ENCODE results near the gene MLXIP.

DNA sequence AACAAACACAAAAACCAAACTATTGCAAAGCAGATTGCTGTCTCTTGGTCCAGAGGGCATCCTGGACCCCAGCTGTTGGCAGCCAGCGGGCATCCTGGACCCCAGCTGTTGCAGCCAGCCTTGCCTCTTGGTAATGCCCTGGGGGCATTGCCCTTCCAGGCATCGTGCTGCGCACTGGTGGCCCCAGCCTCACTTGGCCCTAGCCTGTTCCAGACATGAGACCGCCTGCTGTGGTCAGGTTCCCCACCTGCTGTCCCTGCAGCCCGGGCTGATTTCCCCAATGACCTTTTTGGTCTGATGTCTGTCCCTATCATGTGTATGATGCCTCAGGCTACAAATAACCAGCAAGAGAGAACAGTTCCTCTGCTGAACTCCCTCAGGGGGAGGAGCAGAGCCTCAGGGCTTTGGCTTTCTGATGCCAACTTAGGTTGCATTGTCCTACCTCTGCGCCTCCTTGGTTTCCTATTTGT is 20.8 kb downstream of the MLXIP start:
- TF ChIP-seq, protein P1, sequence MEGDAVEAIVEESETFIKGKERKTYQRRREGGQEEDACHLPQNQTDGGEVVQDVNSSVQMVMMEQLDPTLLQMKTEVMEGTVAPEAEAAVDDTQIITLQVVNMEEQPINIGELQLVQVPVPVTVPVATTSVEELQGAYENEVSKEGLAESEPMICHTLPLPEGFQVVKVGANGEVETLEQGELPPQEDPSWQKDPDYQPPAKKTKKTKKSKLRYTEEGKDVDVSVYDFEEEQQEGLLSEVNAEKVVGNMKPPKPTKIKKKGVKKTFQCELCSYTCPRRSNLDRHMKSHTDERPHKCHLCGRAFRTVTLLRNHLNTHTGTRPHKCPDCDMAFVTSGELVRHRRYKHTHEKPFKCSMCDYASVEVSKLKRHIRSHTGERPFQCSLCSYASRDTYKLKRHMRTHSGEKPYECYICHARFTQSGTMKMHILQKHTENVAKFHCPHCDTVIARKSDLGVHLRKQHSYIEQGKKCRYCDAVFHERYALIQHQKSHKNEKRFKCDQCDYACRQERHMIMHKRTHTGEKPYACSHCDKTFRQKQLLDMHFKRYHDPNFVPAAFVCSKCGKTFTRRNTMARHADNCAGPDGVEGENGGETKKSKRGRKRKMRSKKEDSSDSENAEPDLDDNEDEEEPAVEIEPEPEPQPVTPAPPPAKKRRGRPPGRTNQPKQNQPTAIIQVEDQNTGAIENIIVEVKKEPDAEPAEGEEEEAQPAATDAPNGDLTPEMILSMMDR (conservative IDR thresholded peaks at IDR 0.05; ENCODE audit: low read depth in 2 of 2): no peak
- no peak for TF ChIP-seq ZNF331 (CRISPR knock-in tag; IDR thresholded peaks at IDR 0.05; ENCODE audit: low read depth)
- no peak for TF ChIP-seq EZH2phosphoT487 (IDR thresholded peaks at IDR 0.05; ENCODE audit: unreplicated experiment)
